Fibroblast of lung (primary cell): ENCODE results near the gene RELCH. TPM values are rescaled to one million over a fixed set of nuclear protein-coding genes. Genes with fewer than 3 reads are reported as not detected.

Experiments
- DNase-seq, 2 donors: peaks; one replicate each; pipeline versions ENCODE4 v3.0.0 to v3.0.0-alpha.2; 2010; ENCODE audit warnings: low read depth in 2 of 2
- H2AFZ ChIP-seq: 2 replicates; pipeline ENCODE4 v1.5.1; 2012; ENCODE audit warnings: low read length, control low read depth, inconsistent platforms
- H3K27ac ChIP-seq: 2 replicates; pipeline ENCODE4 v1.5.1; 2011; ENCODE audit warnings: low read length, control low read depth; ENCODE audit not compliant: insufficient read depth
- H3K27me3 ChIP-seq: 2 replicates; pipeline ENCODE4 v1.5.1; 2011; ENCODE audit warnings: mild to moderate bottlenecking, low read length; ENCODE audit not compliant: control insufficient read depth, insufficient read depth
- H3K36me3 ChIP-seq: 2 replicates; pipeline ENCODE4 v1.5.1; 2011; ENCODE audit warnings: low read length; ENCODE audit not compliant: control insufficient read depth, insufficient read depth
- H3K4me1 ChIP-seq: 2 replicates; pipeline ENCODE4 v1.5.1; 2011; ENCODE audit warnings: low read length; ENCODE audit not compliant: control insufficient read depth, insufficient read depth; ENCODE audit errors: extremely low read depth
- H3K4me2 ChIP-seq: 2 replicates; pipeline ENCODE4 v1.5.1; 2011; ENCODE audit warnings: low read length, control low read depth; ENCODE audit not compliant: insufficient read depth; ENCODE audit errors: extremely low read depth
- H3K4me3 ChIP-seq, 4 experiments: fragments of 200-600 bp in 1 of 4; sonication (generic) in 1 of 4; replicated peaks in 1 of 4; 2 replicates each; pipeline ENCODE4 v1.5.1; 2011 to 2016; ENCODE audit warnings: low read length in 4 of 4, low read depth in 3 of 4, mild to moderate bottlenecking in 3 of 4, control low read depth in 2 of 4, inconsistent platforms in 1 of 4, mixed read lengths in 1 of 4; ENCODE audit not compliant: insufficient read depth in 1 of 4; ENCODE audit errors: control extremely low read depth in 1 of 4
- H3K79me2 ChIP-seq: 2 replicates; pipeline ENCODE4 v1.5.1; 2012; ENCODE audit warnings: mild to moderate bottlenecking, low read length, inconsistent platforms; ENCODE audit not compliant: control insufficient read depth, insufficient read depth
- H3K9ac ChIP-seq: 2 replicates; pipeline ENCODE4 v1.5.1; 2011; ENCODE audit warnings: mild to moderate bottlenecking, low read length, control low read depth; ENCODE audit not compliant: insufficient read depth
- H3K9me3 ChIP-seq: 2 replicates; pipeline ENCODE4 v1.5.1; 2012; ENCODE audit warnings: low read depth, low read length; ENCODE audit not compliant: control insufficient read depth, insufficient read depth
- H4K20me1 ChIP-seq: 2 replicates; pipeline ENCODE4 v1.5.1; 2011; ENCODE audit warnings: low read length; ENCODE audit not compliant: control insufficient read depth, insufficient read depth; ENCODE audit errors: extremely low read depth
- CTCF ChIP-seq, 2 donors: IDR thresholded peaks in 1 of 2; conservative IDR thresholded peaks in 1 of 2; 1 replicate in 1 of 2; 2 replicates in 1 of 2; pipeline ENCODE4 v1.5.1; 2011 to 2012; ENCODE audit warnings: low read length in 2 of 2, control low read depth in 1 of 2, inconsistent platforms in 1 of 2, low read depth in 1 of 2, mild to moderate bottlenecking in 1 of 2
- EZH2 ChIP-seq: IDR thresholded peaks from 2 replicates; pipeline ENCODE4 v1.5.1; 2012; ENCODE audit warnings: low read length, control low read depth, mild to moderate bottlenecking; ENCODE audit errors: missing control alignments
- polyA plus RNA-seq, 2 donors: library from polyadenylated mRNA; depleted of rRNA in 1 of 2; stranded (reverse) in 1 of 2; unstranded in 1 of 2; fragments of >200 nt; gene quantifications; 2 replicates each; pipeline ENCODE4 v1.2.1, GENCODE V29; 2011 to 2012; ENCODE audit warnings: missing spikeins in 1 of 2
- total RNA-seq: library from RNA; depleted of rRNA; stranded (reverse); fragments of >200 nt; gene quantifications from 2 replicates; pipeline ENCODE4 v1.2.1, GENCODE V29; 2014

Gene RELCH
- total and polyA plus RNA-seq, 2 donors (not counting 1 experiment from before 2014, with no cell fraction given), result 13.1 to 34.5 TPM

GRCh38 chr18:62248313-62248712 is 61.3 kb downstream of the RELCH start:
- Histone ChIP-seq H4K20me1 (no peaks in the 10 kb centered on the region), H3K36me3 (peaks cover 1% of the 10 kb centered on the region), H2AFZ (no peak overlapping the region), H3K9me3 (no peaks in the 10 kb centered on the region), H3K79me2 (no peaks in the 10 kb centered on the region), H3K27me3 (no peaks in the 10 kb centered on the region), H3K9ac (no peak overlapping the region), H3K27ac (no peak overlapping the region), H3K4me2 (no peak overlapping the region), H3K4me1 (no peaks in the 10 kb centered on the region), H3K4me3 (no peak overlapping the region)
- DNase-seq, result no peak
- TF ChIP-seq EZH2, result no peak
- no peak for TF ChIP-seq CTCF (conservative IDR thresholded peaks at IDR 0.05 in 1 of 2, IDR thresholded peaks at IDR 0.05 in 1 of 2; ENCODE audit: low read depth in 1 of 2, low read length in 2 of 2)

GRCh38 chr18:62249478-62250097 is 62.5 kb downstream of the RELCH start:
- H3K27me3 ChIP-seq, result no peaks in the 10 kb centered on the region
- peaks cover 1% of the 10 kb centered on the region for H3K36me3 ChIP-seq
- TF ChIP-seq CTCF (conservative IDR thresholded peaks at IDR 0.05 in 1 of 2, IDR thresholded peaks at IDR 0.05 in 1 of 2; ENCODE audit: low read depth in 1 of 2, low read length in 2 of 2), result peak; percentile 77 to 78
- no peak for TF ChIP-seq EZH2
- no peak overlapping the region for H3K9ac ChIP-seq
- H2AFZ ChIP-seq, result no peak overlapping the region
- no peak overlapping the region for H3K4me3 ChIP-seq
- no peaks in the 10 kb centered on the region for H3K4me1 ChIP-seq
- no peaks in the 10 kb centered on the region for H3K9me3 ChIP-seq
- H3K79me2 ChIP-seq, result no peaks in the 10 kb centered on the region
- H4K20me1 ChIP-seq, result no peaks in the 10 kb centered on the region
- no peak overlapping the region for H3K27ac ChIP-seq
- H3K4me2 ChIP-seq, result no peak overlapping the region
- peak; percentile 70 to 87 for DNase-seq

- no peak overlapping the region for H3K9ac ChIP-seq
- H3K4me1 ChIP-seq, result no peaks in the 10 kb centered on the region
- no peak overlapping the region for H3K4me3 ChIP-seq
- H3K27ac ChIP-seq, result no peak overlapping the region
- TF ChIP-seq CTCF (conservative IDR thresholded peaks at IDR 0.05 in 1 of 2, IDR thresholded peaks at IDR 0.05 in 1 of 2; ENCODE audit: low read depth in 1 of 2, low read length in 2 of 2) (no peak), EZH2 (no peak)
- H3K4me2 ChIP-seq, result no peak overlapping the region
- no peaks in the 10 kb centered on the region for H3K79me2 ChIP-seq
- no peaks in the 10 kb centered on the region for H3K27me3 ChIP-seq
- H2AFZ ChIP-seq, result no peak overlapping the region
- no peaks in the 10 kb centered on the region for H3K9me3 ChIP-seq
- H3K36me3 ChIP-seq, result peaks cover 1% of the 10 kb centered on the region
- H4K20me1 ChIP-seq, result no peaks in the 10 kb centered on the region
- no peak for DNase-seq
Observed at GRCh38 chr18:62250475-62250874, 63.4 kb downstream of the RELCH start.
